ENCODE results near the gene SLC12A7.

DNA sequence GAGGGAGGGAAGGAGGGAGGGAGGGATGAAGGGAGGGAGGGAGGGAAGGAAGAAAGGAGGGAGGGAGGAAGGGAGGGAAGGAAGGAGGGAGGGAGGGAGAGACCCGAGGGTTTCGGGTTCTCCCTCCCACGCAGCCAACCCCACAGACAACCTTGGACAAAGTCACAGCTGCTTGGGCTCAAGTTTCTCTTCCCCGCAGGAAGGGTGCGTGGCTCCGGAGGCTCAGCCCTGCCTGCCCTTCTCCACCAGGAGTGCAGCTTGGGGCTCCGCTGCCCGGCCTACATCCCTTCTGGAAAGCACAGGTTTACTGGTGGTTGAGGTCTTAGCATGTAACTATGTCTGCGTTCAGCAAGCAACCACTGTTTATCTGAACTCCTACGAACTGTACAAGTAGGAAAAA is 15.0 kb downstream of the SLC12A7 start:
- TF ChIP-seq, protein P1, sequence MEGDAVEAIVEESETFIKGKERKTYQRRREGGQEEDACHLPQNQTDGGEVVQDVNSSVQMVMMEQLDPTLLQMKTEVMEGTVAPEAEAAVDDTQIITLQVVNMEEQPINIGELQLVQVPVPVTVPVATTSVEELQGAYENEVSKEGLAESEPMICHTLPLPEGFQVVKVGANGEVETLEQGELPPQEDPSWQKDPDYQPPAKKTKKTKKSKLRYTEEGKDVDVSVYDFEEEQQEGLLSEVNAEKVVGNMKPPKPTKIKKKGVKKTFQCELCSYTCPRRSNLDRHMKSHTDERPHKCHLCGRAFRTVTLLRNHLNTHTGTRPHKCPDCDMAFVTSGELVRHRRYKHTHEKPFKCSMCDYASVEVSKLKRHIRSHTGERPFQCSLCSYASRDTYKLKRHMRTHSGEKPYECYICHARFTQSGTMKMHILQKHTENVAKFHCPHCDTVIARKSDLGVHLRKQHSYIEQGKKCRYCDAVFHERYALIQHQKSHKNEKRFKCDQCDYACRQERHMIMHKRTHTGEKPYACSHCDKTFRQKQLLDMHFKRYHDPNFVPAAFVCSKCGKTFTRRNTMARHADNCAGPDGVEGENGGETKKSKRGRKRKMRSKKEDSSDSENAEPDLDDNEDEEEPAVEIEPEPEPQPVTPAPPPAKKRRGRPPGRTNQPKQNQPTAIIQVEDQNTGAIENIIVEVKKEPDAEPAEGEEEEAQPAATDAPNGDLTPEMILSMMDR (IDR thresholded peaks at IDR 0.05): no peak
- TF ChIP-seq POLR2A (IDR thresholded peaks at IDR 0.05): no peak
